Measurements from ENCODE around the gene PARD3B. TPM values are rescaled to one million over a fixed set of nuclear protein-coding genes. Genes with fewer than 3 reads are reported as not detected.

The PARD3B gene
- total and polyA plus RNA-seq, 2 experiments from 2014 or later = 3.5 to 4.4 TPM

GRCh38 chr2:205375461-205376448, 830.5 kb downstream of the PARD3B start:
- no peaks in the 10 kb centered on the region for H3F3A ChIP-seq (replicated peaks; ENCODE audit: low read depth)
- H3K79me2 ChIP-seq (replicated peaks; ENCODE audit: insufficient read depth) = no peaks in the 10 kb centered on the region
- no peaks in the 10 kb centered on the region for H4K20me1 ChIP-seq (replicated peaks; ENCODE audit: insufficient read depth)
- no peak overlapping the region for H3K4me2 ChIP-seq
- DNase-seq (ENCODE audit: low spot score) (no peak), ATAC-seq (no peak)
- H2AFZ ChIP-seq = peak overlapping the region; percentile 3; the same call in 1 of the 2 replicates
- Mint-ChIP-seq H3K36me3 (ENCODE audit: low read depth) (no peaks in the 10 kb centered on the region), H3K27ac (no peak overlapping the region), H3K4me3 (no peak overlapping the region), H3K4me1 (peaks cover 5% of the 10 kb centered on the region; the same call in 2 of the 3 replicates), H3K9me3 (no peaks in the 10 kb centered on the region), H3K27me3 (ENCODE audit: insufficient read depth, low read depth, poor library complexity) (peaks cover 2% of the 10 kb centered on the region)
- no peak overlapping the region for H3K27ac ChIP-seq (ENCODE audit: low read depth)
- no peak overlapping the region for H3K4me3 ChIP-seq
- H3K9me2 ChIP-seq (ENCODE audit: insufficient read depth) = no peaks in the 10 kb centered on the region
- no peaks in the 10 kb centered on the region for H3K27me3 ChIP-seq (ENCODE audit: insufficient read depth)
- no peaks in the 10 kb centered on the region for H3K4me1 ChIP-seq (ENCODE audit: insufficient read depth)
- H3K36me3 ChIP-seq (ENCODE audit: insufficient read depth) = peaks cover 3% of the 10 kb centered on the region; the same call in 1 of the 2 replicates
- TF ChIP-seq ZNF331 (CRISPR knock-in tag; IDR thresholded peaks at IDR 0.05; ENCODE audit: low read depth) = no peak
- TF ChIP-seq CREB1 (CRISPR knock-in tag; IDR thresholded peaks at IDR 0.05; ENCODE audit: low read depth) = no peak
- no peak for TF ChIP-seq EZH2 (IDR thresholded peaks at IDR 0.05; ENCODE audit: low read depth, unreplicated experiment)
- TF ChIP-seq POLR2AphosphoS5 (IDR thresholded peaks at IDR 0.05; ENCODE audit: low read depth) = no peak
- no peak for TF ChIP-seq CTCF (conservative IDR thresholded peaks at IDR 0.05; ENCODE audit: low read depth in 2 of 2)
- TF ChIP-seq REST (IDR thresholded peaks at IDR 0.05; ENCODE audit: unreplicated experiment) = no peak
- TF ChIP-seq EZH2phosphoT487 (IDR thresholded peaks at IDR 0.05; ENCODE audit: unreplicated experiment) = no peak
- no peak for TF ChIP-seq JUNB (IDR thresholded peaks at IDR 0.05; ENCODE audit: unreplicated experiment)
- no peak for TF ChIP-seq STAT1 (IDR thresholded peaks at IDR 0.05; ENCODE audit: unreplicated experiment)
- TF ChIP-seq ETS1 (IDR thresholded peaks at IDR 0.05) = no peak
- no peak for TF ChIP-seq ZNF462 (CRISPR knock-in tag; IDR thresholded peaks at IDR 0.05)
- TF ChIP-seq ZNF114 (CRISPR knock-in tag; IDR thresholded peaks at IDR 0.05) = no peak
- no peak for TF ChIP-seq NANOG (IDR thresholded peaks at IDR 0.05; ENCODE audit: borderline replicate concordance)
